HT-29 (cell line): Measurements from ENCODE around the gene EPB41L4B. TPM values are rescaled to one million over a fixed set of nuclear protein-coding genes. Genes with fewer than 3 reads are reported as not detected.

ENCODE experiments used
- DNase-seq: peaks from one replicate; pipeline ENCODE4 v3.0.0-alpha.2; 2015; ENCODE audit warnings: low spot score
- total RNA-seq: library from RNA; depleted of rRNA; stranded (reverse); fragments of >200 nt; shearing (Covaris generic); gene quantifications from 2 replicates; pipeline ENCODE4 v1.2.3, GENCODE V29; 2014

The EPB41L4B gene
- total RNA-seq, 1 experiment from 2014 or later, result 10.1 TPM

DNA sequence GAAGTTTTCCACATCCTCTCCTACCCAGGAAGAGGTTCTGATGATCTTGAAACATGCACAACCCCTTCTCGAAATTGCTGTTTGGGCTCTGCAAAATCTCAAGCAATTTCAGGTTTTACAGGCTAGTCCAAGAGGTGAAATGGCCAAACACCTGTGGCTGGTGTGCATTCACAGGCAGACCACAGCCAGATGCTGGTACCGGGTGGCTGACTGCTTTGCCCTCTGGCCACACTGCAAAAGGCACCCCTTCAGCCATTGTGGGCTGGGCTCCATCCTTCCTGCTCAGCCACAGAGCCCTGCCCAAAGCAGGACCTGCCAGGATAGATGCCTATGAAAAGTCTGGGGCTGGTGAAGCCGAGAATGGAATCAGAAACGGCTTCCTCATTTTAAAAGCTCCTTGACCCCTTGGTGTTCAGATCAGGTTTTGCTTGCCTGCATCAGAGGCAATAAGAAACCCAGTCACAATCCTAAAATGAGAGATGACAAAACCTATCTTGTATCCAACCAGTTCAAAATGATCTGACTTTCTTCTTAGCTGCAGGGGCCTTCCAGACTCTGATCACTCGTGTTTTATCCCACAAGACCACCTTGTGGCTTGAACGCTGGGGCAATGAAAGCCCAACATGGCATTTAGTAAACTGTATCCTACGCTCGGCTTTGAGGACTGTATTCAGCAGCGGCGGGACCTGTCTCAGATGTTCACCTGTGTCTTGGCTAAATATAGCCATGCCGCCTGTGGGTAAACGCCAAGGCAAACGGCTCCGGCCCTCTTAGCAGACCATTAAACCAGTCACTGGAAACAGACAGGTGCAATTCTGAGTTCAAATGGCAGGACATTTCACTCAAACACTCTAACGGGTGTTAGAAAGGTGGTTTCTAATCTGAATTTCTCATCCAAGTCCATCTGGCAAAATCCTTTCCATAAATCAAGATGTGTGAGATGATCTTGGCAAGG is 49.6 kb downstream of the EPB41L4B start:
- DNase-seq, result no peak

DNA sequence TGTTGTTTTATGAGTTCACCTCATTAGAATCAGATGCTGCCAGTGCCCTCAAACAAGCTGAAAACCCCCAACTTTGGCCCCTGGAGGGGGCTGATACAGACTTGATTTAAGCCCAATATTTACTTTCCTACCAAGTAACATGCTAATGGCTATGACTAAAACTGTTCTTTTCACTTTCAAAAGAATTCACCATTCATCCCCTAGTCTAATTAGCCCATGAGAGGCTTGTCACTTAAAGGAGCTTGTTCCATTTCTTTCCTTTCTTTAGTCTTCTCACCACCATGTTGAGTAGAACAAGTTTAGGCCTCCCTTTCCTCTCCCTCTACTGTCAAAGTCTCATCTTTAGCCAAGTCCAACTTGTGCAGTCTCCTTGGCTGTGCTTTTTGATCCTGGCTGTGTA is 50.4 kb downstream of the EPB41L4B start:
- no peak for DNase-seq

DNA sequence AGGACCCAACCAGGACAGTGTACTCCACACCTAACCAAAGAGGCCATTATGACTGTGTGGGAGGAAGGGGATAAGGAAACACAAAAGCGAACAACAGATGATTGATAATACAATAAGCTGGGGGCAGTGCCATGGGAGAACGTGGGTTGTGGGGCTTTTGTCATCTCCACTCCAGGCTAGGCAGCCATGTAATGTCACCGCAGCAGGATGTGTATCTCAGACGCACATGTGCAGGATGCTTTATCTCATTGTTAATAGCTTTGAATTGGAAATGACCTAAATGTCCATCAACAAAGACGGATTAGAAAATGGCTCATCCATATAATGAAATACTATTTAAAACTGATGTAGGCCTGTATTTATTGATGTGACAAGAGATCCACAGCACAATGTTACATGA is 51.0 kb downstream of the EPB41L4B start:
- no peak for DNase-seq

DNA sequence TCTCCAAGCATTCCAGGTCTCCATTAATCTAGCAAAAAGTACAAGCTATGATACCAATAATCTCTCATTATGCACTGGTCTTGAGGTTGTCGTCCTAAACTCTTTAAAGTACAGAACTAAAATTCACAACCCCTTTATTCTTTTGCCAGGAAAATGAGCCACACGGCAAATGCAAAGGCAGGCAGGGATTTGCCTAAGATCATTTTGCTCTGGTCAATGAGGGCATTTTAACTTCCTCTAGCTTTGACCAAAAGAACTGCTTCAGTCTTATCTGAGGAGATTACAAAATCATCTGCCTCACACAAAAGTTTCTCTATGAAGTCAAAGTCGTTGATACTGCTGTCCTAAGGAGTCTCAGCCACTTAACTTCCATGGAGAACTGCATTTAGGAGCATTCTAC is 51.8 kb downstream of the EPB41L4B start:
- no peak for DNase-seq

DNA sequence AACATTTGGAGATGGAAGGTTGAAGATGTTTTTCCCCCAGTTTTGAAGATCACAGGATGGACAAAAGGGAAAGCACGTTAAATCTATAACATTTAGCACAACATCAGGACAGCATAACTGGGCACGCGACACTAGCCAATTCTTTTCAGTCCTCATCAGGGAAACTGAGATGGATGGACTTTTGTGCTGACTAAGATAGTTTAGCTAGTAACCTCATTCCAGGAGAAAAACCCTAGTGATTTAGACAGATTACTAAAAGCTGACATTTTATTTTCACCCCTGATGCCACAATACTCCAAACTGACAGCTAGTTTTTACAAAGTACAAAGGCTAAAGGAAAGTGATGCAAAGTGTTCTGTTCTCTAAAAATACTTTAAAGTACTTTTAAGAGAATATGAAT is 53.3 kb downstream of the EPB41L4B start:
- DNase-seq, result no peak

DNA sequence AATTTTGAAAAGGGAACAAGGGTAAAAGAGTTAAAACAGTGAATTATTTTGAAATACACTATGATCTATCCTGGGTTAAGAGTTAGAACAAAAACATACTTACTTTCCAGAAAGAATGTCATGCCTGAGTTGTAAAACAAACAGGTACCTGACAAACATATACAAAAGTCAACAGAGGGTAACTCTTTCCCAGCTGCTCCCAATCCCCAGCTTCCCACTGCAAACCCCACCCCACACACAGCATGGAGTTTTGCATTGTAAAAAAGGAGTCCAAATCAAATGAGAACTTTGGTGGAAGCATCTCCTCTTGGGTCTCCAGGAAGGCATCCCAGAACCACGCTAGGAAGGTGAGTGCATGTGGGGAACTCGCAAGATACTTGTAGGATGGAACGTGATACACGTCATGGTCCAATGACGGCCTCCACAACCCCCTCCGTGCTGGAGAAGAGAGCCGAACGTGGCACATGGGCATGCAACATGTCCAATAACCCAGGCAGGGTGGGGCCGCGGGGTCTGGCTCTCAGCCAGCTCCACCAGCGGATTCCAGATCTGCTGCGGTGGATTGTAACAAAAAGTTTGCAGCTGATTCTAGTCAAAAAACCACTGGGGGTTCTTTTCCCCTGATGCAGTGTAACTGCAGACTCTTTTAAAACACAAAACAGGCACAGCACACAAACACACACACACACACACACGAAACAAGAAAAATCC is 55.8 kb downstream of the EPB41L4B start:
- no peak for DNase-seq

DNA sequence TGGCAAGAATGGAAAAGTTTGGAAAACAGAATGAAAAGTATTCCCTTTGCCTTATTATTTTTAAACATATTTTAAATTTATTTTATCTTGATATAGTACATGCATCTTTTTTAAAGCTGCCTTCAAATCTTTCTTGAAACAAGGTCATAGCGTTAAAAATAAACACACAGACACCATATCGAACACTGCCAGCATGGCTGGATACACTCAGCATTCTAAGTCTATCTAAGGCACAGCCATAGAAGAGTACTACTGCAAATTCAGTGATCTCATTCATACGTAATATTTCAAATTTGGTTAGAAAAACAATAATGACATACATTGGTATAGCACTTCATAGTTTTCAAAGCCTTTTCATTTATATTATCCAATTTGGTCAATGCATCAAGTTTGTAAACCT is 57.5 kb downstream of the EPB41L4B start:
- DNase-seq, result no peak

DNA sequence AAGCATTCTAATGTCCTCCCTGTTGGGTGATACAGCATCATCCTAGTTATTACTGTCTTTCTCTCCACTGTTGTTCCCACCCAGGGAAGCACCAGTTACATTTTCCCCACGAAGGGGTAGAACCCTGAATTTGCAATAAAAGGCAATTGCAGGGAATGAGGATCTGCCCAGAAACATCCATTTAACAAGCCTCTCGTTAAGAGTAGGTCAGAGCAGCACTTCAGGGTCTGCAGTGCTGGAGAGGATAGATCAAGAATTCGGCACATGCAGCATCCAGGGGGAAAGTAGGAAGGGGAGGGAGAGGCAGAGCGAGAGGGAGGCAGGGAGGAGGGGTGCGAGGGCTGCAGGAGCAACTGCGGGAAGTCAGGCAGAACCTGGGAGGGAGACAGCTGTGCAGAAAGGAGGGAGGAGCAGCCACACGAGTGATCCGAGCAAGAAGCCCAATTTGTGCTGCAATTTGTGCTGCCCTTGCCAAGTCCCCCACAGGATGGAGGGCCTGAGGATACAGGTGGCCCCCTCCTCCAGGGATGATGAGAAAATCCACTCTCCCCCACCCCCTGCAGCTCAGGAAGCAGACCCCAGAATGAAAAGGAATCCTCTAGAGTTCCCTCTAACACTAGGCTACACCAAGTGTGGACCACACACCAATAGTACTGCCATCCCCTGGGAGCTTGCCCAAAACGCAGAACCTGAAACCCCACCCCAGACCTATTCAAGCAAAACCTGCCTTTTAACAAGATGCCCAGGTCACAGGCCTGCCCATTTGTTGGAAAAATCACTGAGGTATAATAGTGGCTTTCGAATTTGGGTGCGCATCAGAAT is 62.2 kb downstream of the EPB41L4B start:
- DNase-seq, result no peak

DNA sequence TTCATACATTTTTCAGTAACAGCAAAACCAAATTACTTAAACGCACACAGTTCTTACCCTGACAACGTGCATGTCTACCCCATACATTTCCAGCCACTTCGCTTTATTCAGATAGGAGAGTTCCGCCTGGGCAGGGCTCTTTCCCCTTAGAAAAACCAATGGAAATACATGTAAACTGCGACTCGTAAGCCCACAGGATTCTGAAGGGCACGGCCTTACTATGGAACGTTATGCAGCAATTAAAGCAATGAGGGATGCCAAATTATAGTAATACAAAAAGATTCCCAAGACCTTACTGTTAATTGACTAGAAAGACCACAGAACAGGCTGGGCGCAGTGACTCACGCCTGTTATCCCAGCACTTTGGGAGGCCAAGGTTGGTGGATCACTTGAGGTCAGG is 64.5 kb downstream of the EPB41L4B start:
- no peak for DNase-seq

DNA sequence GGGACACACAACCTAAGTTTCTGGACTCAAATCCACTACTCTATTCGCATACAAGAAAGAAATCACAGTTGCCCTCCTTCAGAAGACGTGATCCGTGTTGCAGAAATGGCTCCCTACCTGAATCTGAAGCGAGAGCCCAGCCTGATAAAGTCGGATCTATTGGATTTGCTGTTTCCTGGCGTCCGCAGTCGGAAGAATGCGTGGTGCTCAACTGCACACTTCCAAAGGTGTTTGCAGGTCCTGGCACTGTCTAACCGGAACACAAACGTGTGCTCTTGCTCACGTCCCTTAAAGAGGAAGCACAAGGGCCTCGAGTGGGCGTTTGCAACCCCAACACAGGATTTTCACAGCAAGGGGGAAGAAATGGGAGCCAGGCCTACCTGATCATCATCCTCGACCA is 65.5 kb downstream of the EPB41L4B start:
- no peak for DNase-seq

DNA sequence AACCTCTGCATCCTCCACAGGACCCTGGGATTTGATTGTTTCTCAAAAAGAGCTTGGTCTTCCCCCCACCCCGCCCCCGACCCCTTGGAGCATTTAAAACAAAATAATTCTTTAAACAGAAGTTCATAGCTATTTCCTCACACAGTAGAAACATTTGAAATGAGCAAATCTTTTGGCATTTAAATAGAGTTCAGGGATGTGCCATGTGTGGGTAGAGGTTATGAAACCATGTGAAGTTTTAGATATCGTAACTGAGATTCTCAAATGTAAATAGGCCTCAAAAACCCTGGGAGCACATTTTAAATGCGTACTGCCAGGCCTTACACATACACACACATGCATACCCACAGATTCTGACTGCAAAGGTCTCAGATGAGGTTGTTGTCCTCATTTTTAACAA is 66.5 kb downstream of the EPB41L4B start:
- DNase-seq, result no peak

DNA sequence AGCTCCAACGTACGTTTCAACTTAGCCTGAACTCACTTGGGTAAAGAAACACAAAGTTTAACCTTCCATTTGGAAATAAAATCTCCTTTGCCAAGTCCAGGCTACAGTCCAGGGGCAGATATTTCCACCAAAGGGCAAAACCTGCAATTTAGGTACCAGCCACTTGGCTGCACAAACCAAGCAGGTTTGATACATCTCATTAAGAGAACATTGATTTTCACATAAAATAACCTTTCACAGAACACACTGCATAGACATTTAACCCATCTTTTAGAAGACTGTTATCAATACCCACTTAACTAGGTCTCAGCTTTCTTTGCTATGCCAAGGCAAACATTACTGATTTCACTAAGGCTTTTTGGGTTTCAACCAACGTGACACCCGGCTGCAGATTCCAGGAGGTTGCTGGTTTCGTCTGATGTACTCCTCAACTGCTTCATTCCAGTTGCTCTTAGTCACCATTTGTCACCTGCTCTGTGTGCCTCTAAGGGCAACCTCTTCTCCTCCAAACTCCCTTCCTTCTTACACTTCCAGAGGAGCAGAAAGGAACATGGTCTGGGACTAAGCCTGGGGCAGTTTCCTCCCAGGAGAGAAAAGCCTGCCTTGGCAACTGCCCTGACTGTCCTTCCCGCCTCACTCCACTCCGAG is 67.1 kb downstream of the EPB41L4B start:
- DNase-seq, result peak; percentile 15

DNA sequence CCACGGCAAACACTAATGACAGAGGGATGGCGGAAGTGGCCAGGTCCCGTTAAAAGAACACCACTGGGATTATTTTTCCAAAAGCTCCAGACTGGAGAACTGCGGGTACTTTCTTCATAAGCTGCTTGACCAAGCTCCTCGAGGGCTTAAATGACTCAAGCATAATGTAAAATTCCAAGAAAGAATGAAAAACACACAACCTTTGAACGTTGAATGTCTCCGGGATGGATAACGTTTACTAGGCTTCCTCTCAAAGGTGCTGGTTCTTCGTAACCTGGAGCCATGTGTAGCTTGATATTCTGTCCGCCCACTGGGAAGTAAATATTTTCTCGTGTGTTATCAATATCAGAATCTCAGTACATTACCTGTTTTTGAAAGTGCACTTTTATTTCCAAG is 67.6 kb downstream of the EPB41L4B start:
- DNase-seq, result no peak

DNA sequence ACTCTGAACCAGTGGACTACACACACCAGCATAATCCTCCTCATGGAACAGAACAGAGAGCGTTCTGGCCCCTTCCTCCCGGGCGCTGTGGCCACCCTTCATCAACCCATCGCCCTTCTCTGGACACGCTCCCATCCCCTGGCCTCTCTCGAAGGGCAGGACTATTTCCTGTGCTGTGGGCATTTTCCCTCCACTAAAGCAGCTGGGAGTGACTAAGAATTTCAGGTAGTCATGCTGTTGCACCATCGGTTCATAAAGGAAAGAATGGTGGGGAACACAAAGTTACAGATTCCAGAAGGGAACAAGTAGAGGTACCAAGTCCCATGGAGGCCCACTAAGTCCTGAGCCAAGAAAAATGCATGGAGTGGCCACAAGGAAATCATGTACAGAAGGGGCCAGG is 68.6 kb downstream of the EPB41L4B start:
- no peak for DNase-seq

DNA sequence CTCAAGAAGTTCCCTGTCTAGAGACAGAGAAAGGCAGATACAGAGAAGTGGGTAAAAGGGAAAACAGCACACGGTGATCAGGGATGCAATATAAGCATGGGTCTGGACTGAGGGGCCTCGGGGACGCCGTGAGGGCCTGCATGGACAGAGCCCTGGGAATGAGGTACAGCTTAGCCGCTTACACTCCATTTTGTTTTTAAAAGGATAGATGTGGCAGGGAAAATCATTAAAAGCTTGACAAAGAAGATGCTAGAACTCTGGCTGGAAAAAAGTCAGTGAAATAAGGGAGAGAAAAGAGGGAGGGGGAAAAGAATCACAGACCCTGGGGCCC is 69.1 kb downstream of the EPB41L4B start:
- no peak for DNase-seq

DNA sequence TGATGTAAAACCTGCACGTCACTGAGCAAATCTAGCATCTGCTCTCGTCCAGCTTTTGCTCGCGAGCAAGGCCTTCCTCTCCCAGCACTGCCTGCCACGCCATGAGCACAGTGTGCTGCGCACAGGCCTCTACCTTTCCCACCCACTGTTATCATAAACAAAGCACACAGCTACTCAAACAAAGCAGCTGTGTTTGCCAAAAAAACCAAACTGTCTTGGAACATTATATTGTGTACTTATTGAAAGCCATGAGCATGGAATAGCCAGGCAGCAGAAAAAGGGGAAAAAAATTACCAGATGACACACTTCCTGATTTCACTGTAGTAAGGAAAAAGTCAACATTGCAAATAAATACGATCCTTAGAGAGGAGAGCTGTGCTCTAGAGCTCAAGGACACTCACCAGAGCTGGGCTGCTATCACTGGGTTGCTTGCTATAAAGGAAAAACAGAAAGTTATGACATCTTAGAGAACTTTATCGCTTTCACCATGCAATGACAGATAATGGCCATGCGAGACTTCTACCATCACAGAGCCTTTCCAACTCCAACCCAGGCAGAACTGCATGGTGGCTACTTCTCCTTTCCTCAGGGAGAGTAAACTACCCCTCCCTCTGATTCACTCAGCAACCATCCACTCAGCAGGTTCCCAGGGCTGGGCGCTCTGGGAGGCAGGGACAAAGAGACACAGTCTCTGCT is 69.6 kb downstream of the EPB41L4B start:
- DNase-seq, result peak; percentile 45

DNA sequence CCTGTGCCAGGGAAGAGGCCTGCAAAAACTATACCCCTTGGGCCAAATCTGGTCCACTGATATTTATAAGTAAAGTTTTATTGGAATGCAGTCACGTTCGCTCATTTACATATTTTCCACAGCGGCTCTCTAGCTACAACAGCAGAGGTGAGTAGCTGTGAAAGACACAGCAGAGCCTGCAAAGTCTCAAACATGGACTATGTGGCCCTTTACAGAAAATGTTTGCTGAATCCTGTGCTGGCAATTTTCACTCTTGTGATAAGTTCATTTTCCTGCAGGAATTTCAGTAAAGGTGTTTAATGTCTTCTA is 70.1 kb downstream of the EPB41L4B start:
- DNase-seq, result no peak

DNA sequence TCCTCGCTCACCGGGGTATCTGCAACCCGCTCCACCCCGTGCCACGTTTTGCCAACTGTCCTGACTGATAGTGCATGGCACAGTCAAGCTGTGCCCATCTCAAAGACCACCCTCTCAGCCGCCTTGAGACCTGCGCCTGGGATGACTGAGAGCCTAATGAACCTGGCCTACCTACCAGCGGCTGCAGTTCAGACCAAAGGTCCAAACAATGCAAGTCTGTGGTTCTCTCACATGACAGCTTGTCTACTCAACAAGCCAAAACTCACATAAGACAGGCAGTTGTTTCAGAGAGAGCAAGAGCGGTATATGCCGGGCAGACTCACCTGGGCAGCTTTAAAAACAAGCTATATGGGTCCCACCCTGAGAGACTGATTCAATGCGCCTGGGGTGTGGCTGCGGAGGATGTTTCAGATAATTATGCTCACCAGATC is 70.5 kb downstream of the EPB41L4B start:
- no peak for DNase-seq

DNA sequence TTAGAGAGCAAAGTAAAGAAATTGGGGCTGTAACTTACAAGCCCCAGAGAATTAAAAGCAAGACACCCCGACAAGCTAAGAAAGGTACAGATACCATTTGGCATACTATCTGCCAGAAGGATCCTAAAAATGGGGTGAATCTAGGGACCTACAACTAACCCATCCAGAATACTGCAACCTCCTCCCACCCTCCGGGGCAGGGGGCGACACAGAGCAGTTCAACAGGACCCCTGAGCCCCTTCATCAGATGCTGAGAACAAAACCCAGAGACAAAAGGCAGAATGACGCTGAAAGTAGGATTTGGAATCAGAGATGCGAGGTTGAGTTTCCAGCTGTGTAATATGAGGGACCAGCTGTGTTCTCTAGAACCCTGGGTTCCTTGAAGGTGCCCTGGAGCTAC is 71.2 kb downstream of the EPB41L4B start:
- no peak for DNase-seq

DNA sequence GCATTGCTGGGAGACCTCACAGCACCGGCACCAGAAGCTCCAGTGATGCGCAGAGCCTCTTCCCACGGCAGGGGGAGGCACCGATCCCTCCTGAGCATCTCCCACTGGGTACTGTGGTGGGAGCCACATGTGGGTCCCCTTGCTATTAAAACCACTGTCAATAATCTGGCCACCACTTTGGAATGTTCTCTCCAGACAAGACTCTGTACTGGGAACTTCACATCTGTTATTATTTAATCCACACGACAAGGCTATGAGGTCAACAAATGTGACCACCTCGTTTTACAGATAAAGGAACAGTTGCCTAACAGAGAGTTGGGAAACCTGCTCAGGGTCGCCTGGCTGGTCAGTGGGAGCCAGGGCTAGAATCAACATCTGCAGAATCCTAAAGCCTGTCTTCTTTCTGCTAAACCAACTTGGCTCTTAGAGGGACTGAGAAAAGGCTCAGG is 72.7 kb downstream of the EPB41L4B start:
- DNase-seq, result no peak

DNA sequence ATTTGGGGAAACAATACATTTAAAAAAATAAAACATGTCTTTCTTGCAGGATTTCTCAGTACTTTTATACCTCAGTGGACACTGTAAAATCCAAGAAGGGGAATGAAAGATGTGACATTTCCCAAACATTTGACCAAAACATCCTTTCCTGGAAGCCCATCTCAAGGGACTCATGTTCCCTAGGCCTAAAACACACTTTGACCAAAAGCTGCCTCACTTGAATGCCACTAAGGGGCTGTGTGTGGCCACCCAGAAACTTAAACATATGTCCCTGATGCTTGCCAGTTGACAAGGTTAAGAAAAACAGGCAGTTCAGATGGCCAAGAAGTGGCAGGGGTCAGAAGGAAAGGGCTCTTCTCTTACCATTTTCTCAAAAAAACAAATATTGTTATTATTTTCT is 73.6 kb downstream of the EPB41L4B start:
- no peak for DNase-seq
